GM12892 (cell line): ENCODE measurements around the gene SLC9A9.

Experiments
- POLR2A ChIP-seq: IDR thresholded peaks from 2 replicates; pipeline ENCODE4 v1.6.1; 2011; ENCODE audit warnings: low read depth, low read length, control low read depth
- POLR2AphosphoS5 ChIP-seq: IDR thresholded peaks from 2 replicates; pipeline ENCODE4 v1.6.1; 2011; ENCODE audit warnings: low read depth, low read length, control low read depth

GRCh38 chr3:143358793-143359491 is 489.3 kb downstream of the SLC9A9 start:
- no peak for TF ChIP-seq POLR2A
- TF ChIP-seq POLR2AphosphoS5 = no peak
